AG04450 (cell line): ENCODE results near the gene NAGA. TPM values are rescaled to one million over a fixed set of nuclear protein-coding genes. Genes with fewer than 3 reads are reported as not detected.

Source experiments
- CTCF ChIA-PET: fragments of 300-600, 350-600 bp; formaldehyde crosslinking; extraction: SDS; loops from one replicate; lab custom pipeline; 2022; ENCODE audit warnings: antibody characterized with exemption, inconsistent platforms; lab: Charles Lee
- POLR2A ChIA-PET: fragments of 350-600 bp; formaldehyde crosslinking; extraction: SDS; loops from one replicate; lab custom pipeline; 2021; ENCODE audit warnings: antibody characterized with exemption, inconsistent platforms; lab: Yijun Ruan, JAX
- DNase-seq: peaks from one replicate; pipeline ENCODE4 v3.0.0-alpha.2; 2011; ENCODE audit warnings: low read depth, low spot score
- H3K27ac ChIP-seq: one replicate; pipeline ENCODE4 v1.5.1; 2012; ENCODE audit warnings: low read depth, low read length, control low read depth
- H3K27me3 ChIP-seq: one replicate; pipeline ENCODE4 v1.6.0; 2012; ENCODE audit warnings: low read length; ENCODE audit not compliant: control insufficient read depth, insufficient read depth
- H3K4me3 ChIP-seq: 2 replicates; pipeline ENCODE4 v1.5.1; 2011; ENCODE audit warnings: mild to moderate bottlenecking, low read depth, low read length, control low read depth
- H3K9me3 ChIP-seq: 2 replicates; pipeline ENCODE4 v1.5.1; 2012; ENCODE audit warnings: low read length; ENCODE audit not compliant: control insufficient read depth, insufficient read depth
- CTCF ChIP-seq: IDR thresholded peaks from 2 replicates; pipeline ENCODE4 v1.5.1; 2011; ENCODE audit warnings: low read depth, low read length, control low read depth, inconsistent platforms
- polyA plus RNA-seq: library from polyadenylated mRNA; depleted of rRNA; stranded (reverse); fragments of >200 nt; gene quantifications from 2 replicates; pipeline ENCODE4 v1.2.3, GENCODE V29; 2011; rRNA removed
- small RNA-seq: library from RNA; depleted of rRNA; stranded (forward); fragments of <200 nt; gene quantifications from one replicate; pipeline ENCODE3, GENCODE V24; 2012; ENCODE audit warnings: low read depth; ENCODE audit not compliant: insufficient read length

Gene NAGA
- polyA plus RNA-seq, 1 experiment, result 35.2 TPM

- ChIA-PET POLR2A (no interaction called here), CTCF (no interaction called here)
- no peak for DNase-seq
- no peaks in the 10 kb centered on the region for H3K9me3 ChIP-seq
- H3K27me3 ChIP-seq, result peaks cover 18% of the 10 kb centered on the region
- H3K4me3 ChIP-seq, result no peak overlapping the region
- no peak overlapping the region for H3K27ac ChIP-seq
- TF ChIP-seq CTCF, result no peak
Measured at GRCh38 chr22:42021571-42021970, 49.0 kb downstream of the NAGA start.

GRCh38 chr22:42018224-42018623 lies 52.4 kb downstream of the NAGA start:
- POLR2A ChIA-PET, result interaction anchor here (0.6 kb wide), 2 partner anchors 46 to 48 kb away, joined by 4 to 5 read pairs; no protein-coding TSS in a partner anchor
- H3K4me3 ChIP-seq, result no peak overlapping the region
- no peak for DNase-seq
- peaks cover 23% of the 10 kb centered on the region for H3K27me3 ChIP-seq
- CTCF ChIA-PET, result no interaction called here
- TF ChIP-seq CTCF, result no peak
- no peaks in the 10 kb centered on the region for H3K9me3 ChIP-seq
- H3K27ac ChIP-seq, result no peak overlapping the region

- no peak for DNase-seq
- no peak overlapping the region for H3K4me3 ChIP-seq
- H3K27ac ChIP-seq, result no peak overlapping the region
- H3K27me3 ChIP-seq, result peaks cover 17% of the 10 kb centered on the region
- no peak for TF ChIP-seq CTCF
- POLR2A ChIA-PET, result no interaction called here
- H3K9me3 ChIP-seq, result peaks cover 3% of the 10 kb centered on the region
- CTCF ChIA-PET, result interaction anchor here (1.3 kb wide), 1 partner anchor 49 kb away, joined by 3 read pairs; no protein-coding TSS in a partner anchor
Measured at GRCh38 chr22:42016111-42016510, 54.5 kb downstream of the NAGA start.

GRCh38 chr22:42013385-42013784 lies 57.2 kb downstream of the NAGA start:
- TF ChIP-seq CTCF, result no peak
- H3K9me3 ChIP-seq, result peaks cover 9% of the 10 kb centered on the region
- ChIA-PET POLR2A (no interaction called here), CTCF (no interaction called here)
- no peak overlapping the region for H3K4me3 ChIP-seq
- peaks cover 10% of the 10 kb centered on the region for H3K27me3 ChIP-seq
- no peak overlapping the region for H3K27ac ChIP-seq
- no peak for DNase-seq

- peaks cover 9% of the 10 kb centered on the region for H3K9me3 ChIP-seq
- H3K27me3 ChIP-seq, result peaks cover 6% of the 10 kb centered on the region
Measured at GRCh38 chr22:42010778-42011177, 59.8 kb downstream of the NAGA start.

More at GRCh38 chr22:42010778-42011177, 59.8 kb downstream of the NAGA start:
- ChIA-PET POLR2A (no interaction called here), CTCF (no interaction called here)
- Histone ChIP-seq H3K4me3 (no peak overlapping the region), H3K27ac (no peak overlapping the region)
- TF ChIP-seq CTCF, result no peak
- no peak for DNase-seq

Small RNA genes lying within 50 kb of the gene (small RNA-seq; reads per million reads assigned to genes)
- not detected for gene SNORD13P1

Other genes with a start within 250 kb of the NAGA start
- gene SREBF2, start 237.7 kb downstream of the NAGA start, polyA plus RNA-seq, result 31.7 and 39.1 TPM in 2 replicates
- not detected in 2 replicates for gene SHISA8, start 155.7 kb downstream of the NAGA start, polyA plus RNA-seq
- gene TNFRSF13C, start 144.0 kb downstream of the NAGA start, polyA plus RNA-seq, result 0.06 and 0.07 TPM in 2 replicates
- gene CENPM, start 123.7 kb downstream of the NAGA start, polyA plus RNA-seq, result 5.1 and 6.8 TPM in 2 replicates
- 0.22 and 0.24 TPM in 2 replicates for gene SEPTIN3, start 101.4 kb downstream of the NAGA start, polyA plus RNA-seq
- 0.11 and 0.21 TPM in 2 replicates for gene WBP2NL, start 72.0 kb downstream of the NAGA start, polyA plus RNA-seq
- 10.6 and 12.6 TPM in 2 replicates for gene PHETA2, start 3.4 kb upstream of the NAGA start, polyA plus RNA-seq
- 25.6 and 28.9 TPM in 2 replicates for gene SMDT1, start 8.9 kb upstream of the NAGA start, polyA plus RNA-seq
- 90.4 and 103 TPM in 2 replicates for gene NDUFA6, start 20.0 kb upstream of the NAGA start, polyA plus RNA-seq
- gene CYP2D6, start 60.0 kb upstream of the NAGA start, polyA plus RNA-seq, result 0.15 and 0.37 TPM in 2 replicates
- gene TCF20, start 199.8 kb upstream of the NAGA start, polyA plus RNA-seq, result 14.1 TPM in 2 replicates